DOHH2 (cell line): Measurements from ENCODE around the gene APLF.

Experiments used
- EZH2phosphoT487 ChIP-seq: fragments of 200-600 bp; sonication (generic); IDR thresholded peaks from 2 replicates; pipeline ENCODE4 v1.6.1; 2017; ENCODE audit warnings: borderline replicate concordance, mild to moderate bottlenecking, antibody characterized with exemption, low read length, moderate library complexity, mixed read lengths
- TF ChIP-seq, protein P1 (sequence below): fragments of 200-600 bp; sonication (generic); IDR thresholded peaks from one replicate; pipeline ENCODE4 v1.5.1; 2014; ENCODE audit warnings: antibody characterized with exemption, mild to moderate bottlenecking, low read depth, low read length; ENCODE audit not compliant: poor library complexity, severe bottlenecking

DNA sequence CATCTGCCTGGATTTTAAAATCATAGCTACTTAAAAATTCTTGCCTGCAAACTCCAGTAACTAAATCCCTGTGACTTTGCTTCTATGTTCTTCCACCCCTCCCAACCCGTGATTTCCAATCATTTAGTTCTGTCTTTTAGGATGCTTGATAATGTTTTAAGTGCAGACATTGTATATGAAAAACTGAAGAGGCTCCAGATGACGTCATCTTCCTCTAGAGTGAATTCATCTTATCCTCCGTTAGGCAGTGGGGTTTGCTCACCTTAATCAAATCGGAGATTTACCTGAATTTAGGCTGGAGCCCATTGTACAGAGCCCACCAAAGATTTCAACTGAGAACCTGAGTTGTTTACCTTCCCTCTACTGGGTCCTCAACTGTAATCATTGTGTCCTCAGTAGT lies 11.2 kb upstream of the APLF start:
- TF ChIP-seq, protein P1, sequence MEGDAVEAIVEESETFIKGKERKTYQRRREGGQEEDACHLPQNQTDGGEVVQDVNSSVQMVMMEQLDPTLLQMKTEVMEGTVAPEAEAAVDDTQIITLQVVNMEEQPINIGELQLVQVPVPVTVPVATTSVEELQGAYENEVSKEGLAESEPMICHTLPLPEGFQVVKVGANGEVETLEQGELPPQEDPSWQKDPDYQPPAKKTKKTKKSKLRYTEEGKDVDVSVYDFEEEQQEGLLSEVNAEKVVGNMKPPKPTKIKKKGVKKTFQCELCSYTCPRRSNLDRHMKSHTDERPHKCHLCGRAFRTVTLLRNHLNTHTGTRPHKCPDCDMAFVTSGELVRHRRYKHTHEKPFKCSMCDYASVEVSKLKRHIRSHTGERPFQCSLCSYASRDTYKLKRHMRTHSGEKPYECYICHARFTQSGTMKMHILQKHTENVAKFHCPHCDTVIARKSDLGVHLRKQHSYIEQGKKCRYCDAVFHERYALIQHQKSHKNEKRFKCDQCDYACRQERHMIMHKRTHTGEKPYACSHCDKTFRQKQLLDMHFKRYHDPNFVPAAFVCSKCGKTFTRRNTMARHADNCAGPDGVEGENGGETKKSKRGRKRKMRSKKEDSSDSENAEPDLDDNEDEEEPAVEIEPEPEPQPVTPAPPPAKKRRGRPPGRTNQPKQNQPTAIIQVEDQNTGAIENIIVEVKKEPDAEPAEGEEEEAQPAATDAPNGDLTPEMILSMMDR, result no peak
- TF ChIP-seq EZH2phosphoT487, result no peak
